Measurements from ENCODE around the gene FAM107A. TPM values are rescaled to one million over a fixed set of nuclear protein-coding genes. Genes with fewer than 3 reads are reported as not detected.

The FAM107A gene
- total and polyA plus RNA-seq, 2 of the 4 experiments (the other 2 are of a cell fraction): not detected

GRCh38 chr3:58569287-58570001 is 7.7 kb downstream of the FAM107A start:
- Histone ChIP-seq H3K27me3 (ENCODE audit: control insufficient read depth, insufficient read depth, low read length) (no peaks in the 10 kb centered on the region), H3K23ac (ENCODE audit: low read depth, low read length) (no peak overlapping the region), H3K27ac (ENCODE audit: insufficient read depth, low read length) (no peak overlapping the region), H3K56ac (ENCODE audit: extremely low read depth, insufficient read depth, low read length) (no peak overlapping the region), H3K9me1 (ENCODE audit: insufficient read depth, low read length) (peaks cover 5% of the 10 kb centered on the region; the same call in 1 of the 2 replicates), H3K4me1 (ENCODE audit: control insufficient read depth, insufficient read depth, low read length) (peaks cover 2% of the 10 kb centered on the region; the same call in 1 of the 2 replicates), H3K14ac (replicated peaks; ENCODE audit: low read depth, low read length) (no peak overlapping the region), H2AK5ac (ENCODE audit: low read depth, low read length) (no peak overlapping the region; the same call in 1 of the 2 replicates), H4K5ac (ENCODE audit: low read depth, low read length) (no peak overlapping the region), H2BK20ac (ENCODE audit: low read depth, low read length) (no peak overlapping the region), H4K20me1 (ENCODE audit: insufficient read depth, low read length) (no peaks in the 10 kb centered on the region), H3K79me1 (ENCODE audit: low read depth in 1 of 2, low read length in 2 of 2) (no peaks in the 10 kb centered on the region), H4K91ac (ENCODE audit: insufficient read depth, low read depth, low read length) (0 out of 2 replicates have a peak overlapping the region, but pooled peaks have one; percentile 50), H3K4me2 (ENCODE audit: low read depth, low read length) (no peak overlapping the region), H3K4ac (ENCODE audit: low read depth, low read length) (peak overlapping the region; percentile 57; the same call in 1 of the 2 replicates), H2BK5ac (ENCODE audit: low read depth, low read length, poor library complexity, severe bottlenecking) (no peak overlapping the region), H3K36me3 (ENCODE audit: control insufficient read depth, insufficient read depth, low read length) (no peaks in the 10 kb centered on the region), H2AK9ac (replicated peaks; ENCODE audit: low read depth, low read length, poor library complexity) (no peak overlapping the region), H3K4me3 (ENCODE audit: insufficient read depth, low read depth, low read length) (no peak overlapping the region), H2AFZ (replicated peaks; ENCODE audit: low read length, poor library complexity) (no peak overlapping the region), H2BK120ac (ENCODE audit: low read depth, low read length) (peak overlapping the region; percentile 36; the same call in 1 of the 2 replicates), H3K18ac (ENCODE audit: low read depth, low read length) (no peak overlapping the region), H3K9ac (ENCODE audit: low read depth, low read length) (no peak overlapping the region), H3K9me3 (ENCODE audit: control insufficient read depth, insufficient read depth, low read length) (peaks cover 5% of the 10 kb centered on the region; the same call in 1 of the 2 replicates), H4K8ac (ENCODE audit: low read depth in 2 of 2, low read length in 2 of 2) (no peak overlapping the region), H2BK15ac (ENCODE audit: low read depth, low read length) (peak overlapping the region; percentile 53; the same call in 1 of the 3 replicates)
- CTCF ChIA-PET: interaction anchor here (1.1 to 8.3 kb wide), 4 partner anchors 9 to 134 kb away, joined by 3 to 69 read pairs (median 4); no protein-coding TSS in a partner anchor
- no peak for DNase-seq
- in situ Hi-C loops (cut with MboI; ENCODE audit: low sequenced_read_pairs): loop anchor here (25.0 kb wide), 1 partner anchor 418 kb away; no protein-coding TSS in a partner anchor
- no peak for ATAC-seq (ENCODE audit: low read depth)
- 100% methylated on average over 1 of the region's 12 CpGs; no CpG with 5 or more reads in 1 of the 2 experiments for WGBS, 2 experiments (ENCODE audit: extremely low coverage in 2 of 2, insufficient read length in 1 of 2)
- no TSS peak for BruUV-seq (replicated peaks)
- POLR2A ChIA-PET (ENCODE audit: unreplicated experiment): no interaction called here
- dilution Hi-C loops (cut with HindIII; ENCODE audit: low sequenced_read_pairs, unreplicated experiment): no loop called here
- intact Hi-C loops (cut with micrococcal nuclease): loop anchor here (10.0 kb wide), 2 partner anchors 415 to 1065 kb away; no protein-coding TSS in a partner anchor
- TF ChIP-seq BHLHE40 (IDR thresholded peaks at IDR 0.05; ENCODE audit: low read depth, low read length) (no peak), MXI1 (IDR thresholded peaks at IDR 0.05; ENCODE audit: borderline replicate concordance, low read depth, low read length) (no peak), USF2 (IDR thresholded peaks at IDR 0.05; ENCODE audit: low read depth, low read length) (no peak), CTCF (conservative IDR thresholded peaks at IDR 0.05; ENCODE audit: low read depth, low read length) (no peak), POLR2A (IDR thresholded peaks at IDR 0.05; ENCODE audit: low read depth, low read length) (no peak), MAFK (IDR thresholded peaks at IDR 0.05; ENCODE audit: low read depth, low read length) (no peak), SMC3 (IDR thresholded peaks at IDR 0.05; ENCODE audit: low read depth, low read length) (no peak), CEBPB (IDR thresholded peaks at IDR 0.05; ENCODE audit: low read depth, low read length) (no peak), MAZ (IDR thresholded peaks at IDR 0.05; ENCODE audit: borderline replicate concordance, low read depth, low read length) (no peak), NFE2L2 (IDR thresholded peaks at IDR 0.05; ENCODE audit: low read depth, low read length) (no peak), RFX5 (IDR thresholded peaks at IDR 0.05; ENCODE audit: low read depth, low read length) (no peak), FOS (IDR thresholded peaks at IDR 0.05; ENCODE audit: low read depth, low read length) (no peak), ELK1 (IDR thresholded peaks at IDR 0.05; ENCODE audit: borderline replicate concordance, low read depth, low read length) (no peak), CHD1 (IDR thresholded peaks at IDR 0.05; ENCODE audit: low read depth, low read length) (no peak)

All from IMR-90 (cell line).